ENCODE measurements around the gene MRTFB.

The MRTFB gene

GRCh38 chr16:14315683-14316320, 244.7 kb downstream of the MRTFB start:
- no peak for DNase-seq
